Measurements from ENCODE around the gene CPNE9.
A peak's percentile ranks its signal among the peaks of the same experiment; 100 is the strongest.

- peak; percentile 69; the same call in 1 of the 2 replicates for TF ChIP-seq POLR2AphosphoS5 (IDR thresholded peaks at IDR 0.05; ENCODE audit: low read depth, low read length)
- no peak for TF ChIP-seq POLR2A (IDR thresholded peaks at IDR 0.05; ENCODE audit: low read depth, low read length)
- no peak for TF ChIP-seq TAF1 (IDR thresholded peaks at IDR 0.05; ENCODE audit: low read depth, low read length)
Observed at GRCh38 chr3:9690451-9691450, 12.9 kb upstream of the CPNE9 start.
